Panc1 (cell line): ENCODE data around the gene BCAP29.

Experiments
- CTCF ChIP-seq: fragments of 450-650 bp; IDR thresholded peaks from 2 replicates; pipeline ENCODE4 v1.5.1; 2017; ENCODE audit warnings: mild to moderate bottlenecking
- POLR2AphosphoS5 ChIP-seq: IDR thresholded peaks from 2 replicates; pipeline ENCODE4 v1.6.1; 2012; ENCODE audit warnings: mild to moderate bottlenecking, low read depth, low read length, moderate library complexity
- SIN3A ChIP-seq: IDR thresholded peaks from 2 replicates; pipeline ENCODE4 v1.6.1; 2012; ENCODE audit warnings: low read depth, mild to moderate bottlenecking, low read length, moderate library complexity, borderline replicate concordance; ENCODE audit not compliant: insufficient read depth

GRCh38 chr7:107641676-107642075 is 61.6 kb downstream of the BCAP29 start:
- TF ChIP-seq CTCF (no peak), SIN3A (no peak), POLR2AphosphoS5 (no peak)
